ENCODE measurements around the gene DDIT3. TPM values are rescaled to one million over a fixed set of nuclear protein-coding genes. Genes with fewer than 3 reads are reported as not detected.
A peak's percentile ranks its signal among the peaks of the same experiment; 100 is the strongest.

Gene DDIT3
- total and polyA plus RNA-seq, 2 donors (not counting 1 experiment from before 2014, with no cell fraction given) = 35.6 to 159 TPM

GRCh38 chr12:57467212-57467874, 53.0 kb downstream of the DDIT3 start:
- Mint-ChIP-seq H3K27me3 (no peaks in the 10 kb centered on the region), H3K27ac (peak overlapping the region; percentile 10), H3K4me3 (no peak overlapping the region), H3K9me3 (ENCODE audit: insufficient read depth) (no peaks in the 10 kb centered on the region), H3K4me1 (peaks cover 15% of the 10 kb centered on the region)
- DNase-seq (no peak), ATAC-seq (ENCODE audit: low read depth) (no peak)
- Histone ChIP-seq H3K9me3 (ENCODE audit: control extremely low read depth in 1 of 3, control insufficient read depth in 2 of 3, insufficient read depth in 1 of 3, low read length in 2 of 3) (no peaks in the 10 kb centered on the region), H3K36me3 (replicated peaks in 1 of 2; ENCODE audit: control extremely low read depth in 1 of 2, control insufficient read depth in 1 of 2, extremely low read depth in 1 of 2, insufficient read depth in 2 of 2, low read length in 1 of 2) (peaks cover 0 to 39% of the 10 kb centered on the region in 2 experiments), H3K4me1 (ENCODE audit: control insufficient read depth in 2 of 2, insufficient read depth in 2 of 2, low read length in 2 of 2) (peaks cover 5 to 18% of the 10 kb centered on the region in 2 donors), H3K27ac (ENCODE audit: low read length in 2 of 2) (no peak overlapping the region), H2AFZ (ENCODE audit: insufficient read depth, low read depth, low read length, poor library complexity, severe bottlenecking) (no peak overlapping the region), H3K4me3 (ENCODE audit: control extremely low read depth in 1 of 5, extremely low read depth in 1 of 5, insufficient read depth in 1 of 5, low read depth in 2 of 5, low read length in 4 of 5) (no peak overlapping the region), H3K4me2 (replicated peaks; ENCODE audit: low read depth, low read length, poor library complexity, severe bottlenecking) (no peak overlapping the region), H3K9ac (ENCODE audit: low read length) (no peak overlapping the region), H3K79me2 (ENCODE audit: control insufficient read depth, insufficient read depth, low read length) (peaks cover 3% of the 10 kb centered on the region), H4K20me1 (ENCODE audit: control insufficient read depth, insufficient read depth, low read length, poor library complexity, severe bottlenecking) (peaks cover 7% of the 10 kb centered on the region), H3K27me3 (replicated peaks in 1 of 4; ENCODE audit: control extremely low read depth in 1 of 4, control insufficient read depth in 3 of 4, insufficient read depth in 4 of 4, low read length in 3 of 4) (no peaks in the 10 kb centered on the region)
- no peak for TF ChIP-seq CTCF (IDR thresholded peaks at IDR 0.05)
- no peak for TF ChIP-seq EZH2 (IDR thresholded peaks at IDR 0.05; ENCODE audit: borderline replicate concordance, insufficient read depth, low read depth, low read length, poor library complexity, severe bottlenecking)
- intact Hi-C loops (cut with micrococcal nuclease) = no loop called here
- 89% methylated on average over 12 of the region's 12 CpGs for WGBS (ENCODE audit: insufficient coverage)
- POLR2A ChIA-PET = no interaction called here
- CTCF ChIA-PET = no interaction called here

Small RNAs within 50 kb of the gene (small RNA-seq; reads per million reads assigned to genes)
- gene MIR616 (ENCODE audit: insufficient read length, low read depth, low replicate concordance) = not detected

Other genes with a start within 250 kb of the DDIT3 start
- 129 TPM in 2 replicates for gene R3HDM2, start 89.5 kb downstream of the DDIT3 start, total RNA-seq
- 87.1 and 104 TPM in 2 replicates for gene R3HDM2, start 89.5 kb downstream of the DDIT3 start, polyA plus RNA-seq
- 0.17 TPM in 1 of 2 replicates, not detected in the other for gene INHBC, start 85.7 kb downstream of the DDIT3 start, total RNA-seq
- 0.13 and 0.31 TPM in 2 replicates for gene INHBC, start 85.7 kb downstream of the DDIT3 start, polyA plus RNA-seq
- gene INHBE, start 65.2 kb downstream of the DDIT3 start, total RNA-seq = not detected in 2 replicates
- gene INHBE, start 65.2 kb downstream of the DDIT3 start, polyA plus RNA-seq = not detected in 2 replicates
- gene GLI1, start 60.7 kb downstream of the DDIT3 start, total RNA-seq = 3.9 and 4.1 TPM in 2 replicates
- 5.4 and 8.0 TPM in 2 replicates for gene GLI1, start 60.7 kb downstream of the DDIT3 start, polyA plus RNA-seq
- 154 and 161 TPM in 2 replicates for gene ARHGAP9, start 40.6 kb downstream of the DDIT3 start, total RNA-seq
- gene ARHGAP9, start 40.6 kb downstream of the DDIT3 start, polyA plus RNA-seq = 320 and 390 TPM in 2 replicates
- 183 and 193 TPM in 2 replicates for gene MARS1, start 32.4 kb downstream of the DDIT3 start, total RNA-seq
- 158 and 234 TPM in 2 replicates for gene MARS1, start 32.4 kb downstream of the DDIT3 start, polyA plus RNA-seq
- gene MBD6, start 2.3 kb upstream of the DDIT3 start, total RNA-seq = 121 TPM in 2 replicates
- gene MBD6, start 2.3 kb upstream of the DDIT3 start, polyA plus RNA-seq = 22.8 and 39.4 TPM in 2 replicates
- 94.3 and 97.6 TPM in 2 replicates for gene DCTN2, start 26.7 kb upstream of the DDIT3 start, total RNA-seq
- gene DCTN2, start 26.7 kb upstream of the DDIT3 start, polyA plus RNA-seq = 59.4 and 74.4 TPM in 2 replicates
- gene KIF5A, start 29.5 kb upstream of the DDIT3 start, total RNA-seq = 0.56 and 0.67 TPM in 2 replicates
- 0.09 and 0.14 TPM in 2 replicates for gene KIF5A, start 29.5 kb upstream of the DDIT3 start, polyA plus RNA-seq
- gene PIP4K2C, start 70.7 kb upstream of the DDIT3 start, total RNA-seq = 20.1 and 24.7 TPM in 2 replicates
- 21.3 and 21.7 TPM in 2 replicates for gene PIP4K2C, start 70.7 kb upstream of the DDIT3 start, polyA plus RNA-seq
- 3.5 and 4.0 TPM in 2 replicates for gene DTX3, start 84.3 kb upstream of the DDIT3 start, total RNA-seq
- gene DTX3, start 84.3 kb upstream of the DDIT3 start, polyA plus RNA-seq = 7.3 and 9.0 TPM in 2 replicates
- gene ARHGEF25, start 90.9 kb upstream of the DDIT3 start, total RNA-seq = 0.15 TPM in 1 of 2 replicates, not detected in the other
- 0.12 TPM in 2 replicates for gene ARHGEF25, start 90.9 kb upstream of the DDIT3 start, polyA plus RNA-seq
- 0.22 TPM in 1 of 2 replicates, not detected in the other for gene B4GALNT1, start 112.7 kb upstream of the DDIT3 start, total RNA-seq
- gene B4GALNT1, start 112.7 kb upstream of the DDIT3 start, polyA plus RNA-seq = 0.04 and 0.12 TPM in 2 replicates
- gene OS9, start 173.6 kb upstream of the DDIT3 start, total RNA-seq = 182 and 200 TPM in 2 replicates
- 234 and 294 TPM in 2 replicates for gene OS9, start 173.6 kb upstream of the DDIT3 start, polyA plus RNA-seq
- 27.0 and 27.6 TPM in 2 replicates for gene AGAP2, start 218.2 kb upstream of the DDIT3 start, total RNA-seq
- 17.1 and 22.2 TPM in 2 replicates for gene AGAP2, start 218.2 kb upstream of the DDIT3 start, polyA plus RNA-seq
- 29.6 and 33.5 TPM in 2 replicates for gene TSPAN31, start 224.5 kb upstream of the DDIT3 start, total RNA-seq
- 24.0 and 26.8 TPM in 2 replicates for gene TSPAN31, start 224.5 kb upstream of the DDIT3 start, polyA plus RNA-seq
- gene CDK4, start 231.8 kb upstream of the DDIT3 start, total RNA-seq = 43.1 and 44.6 TPM in 2 replicates
- gene CDK4, start 231.8 kb upstream of the DDIT3 start, polyA plus RNA-seq = 21.5 and 34.8 TPM in 2 replicates
- 81.4 and 83.1 TPM in 2 replicates for gene MARCHF9, start 234.6 kb upstream of the DDIT3 start, total RNA-seq
- gene MARCHF9, start 234.6 kb upstream of the DDIT3 start, polyA plus RNA-seq = 120 and 128 TPM in 2 replicates
- 0.79 and 1.1 TPM in 2 replicates for gene CYP27B1, start 246.6 kb upstream of the DDIT3 start, total RNA-seq
- gene CYP27B1, start 246.6 kb upstream of the DDIT3 start, polyA plus RNA-seq = 0.66 and 2.1 TPM in 2 replicates

Data from B cell (primary cell).